IPS-15b (cell line): Measurements from ENCODE around the gene SLC7A1.

Source experiments
- H3K27me3 ChIP-seq: one replicate; pipeline ENCODE4 v1.6.1; 2013; ENCODE audit warnings: low read length; ENCODE audit not compliant: control insufficient read depth, insufficient read depth
- H3K36me3 ChIP-seq: one replicate; pipeline ENCODE4 v1.6.1; 2013; ENCODE audit warnings: low read length; ENCODE audit not compliant: control insufficient read depth, insufficient read depth
- H3K4me1 ChIP-seq: one replicate; pipeline ENCODE4 v1.6.1; 2013; ENCODE audit warnings: mild to moderate bottlenecking, low read length; ENCODE audit not compliant: control insufficient read depth, insufficient read depth
- H3K4me3 ChIP-seq: one replicate; pipeline ENCODE4 v1.5.1; 2013; ENCODE audit warnings: low read depth, low read length
- H3K9ac ChIP-seq: one replicate; pipeline ENCODE4 v1.6.1; 2013; ENCODE audit warnings: low read depth, mild to moderate bottlenecking, low read length
- H3K9me3 ChIP-seq: one replicate; pipeline ENCODE4 v1.6.1; 2013; ENCODE audit warnings: mild to moderate bottlenecking, low read length; ENCODE audit not compliant: control insufficient read depth, insufficient read depth

The SLC7A1 gene

DNA sequence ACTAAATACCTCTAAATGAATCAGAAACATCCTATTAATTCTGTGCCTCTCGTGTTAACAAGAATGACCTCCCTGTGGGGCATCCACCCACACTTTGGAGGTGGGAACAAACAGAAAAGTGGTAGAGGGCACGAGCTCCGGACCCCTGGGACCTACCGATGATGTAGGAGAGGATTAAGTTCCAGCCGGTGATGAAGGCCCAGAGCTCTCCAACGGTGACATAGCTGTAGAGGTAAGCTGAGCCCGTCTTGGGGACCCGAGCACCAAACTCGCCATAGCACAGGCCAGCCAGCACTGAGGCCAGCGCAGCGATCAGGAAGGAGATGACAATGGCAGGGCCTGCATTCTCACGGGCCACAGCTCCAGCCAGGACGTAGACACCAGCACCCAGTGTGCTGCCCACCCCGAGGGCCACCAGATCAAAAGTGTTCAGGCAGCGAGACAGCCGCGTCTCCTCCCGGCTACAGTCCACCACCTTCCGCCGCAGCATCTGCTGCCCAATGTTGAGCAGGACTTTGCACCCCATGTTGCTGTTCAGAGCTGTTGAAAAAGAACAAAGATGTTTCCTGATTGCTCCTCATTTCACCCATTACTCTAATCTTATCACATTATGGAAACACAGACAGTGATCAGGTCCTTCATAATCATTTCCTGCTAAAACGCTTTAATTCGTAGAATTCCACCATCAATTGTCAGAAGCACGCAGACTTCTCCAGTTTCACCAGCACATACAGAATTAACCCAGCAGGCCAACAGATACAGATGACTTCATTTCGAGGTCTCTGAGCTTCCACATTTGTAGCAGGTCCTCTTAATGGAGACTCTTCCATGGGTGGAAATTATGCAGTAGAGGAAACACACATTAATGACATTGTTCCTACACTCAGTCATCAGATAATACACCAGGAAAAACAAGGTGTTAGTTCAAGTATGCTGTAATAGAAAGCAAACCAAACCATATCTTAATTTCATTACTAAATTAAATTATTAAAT is 59.5 kb downstream of the SLC7A1 start:
- Histone ChIP-seq H3K27me3 (no peaks in the 10 kb centered on the region), H3K9me3 (no peaks in the 10 kb centered on the region), H3K9ac (no peak overlapping the region), H3K4me1 (no peaks in the 10 kb centered on the region), H3K4me3 (no peak overlapping the region), H3K36me3 (peaks cover 10% of the 10 kb centered on the region)

DNA sequence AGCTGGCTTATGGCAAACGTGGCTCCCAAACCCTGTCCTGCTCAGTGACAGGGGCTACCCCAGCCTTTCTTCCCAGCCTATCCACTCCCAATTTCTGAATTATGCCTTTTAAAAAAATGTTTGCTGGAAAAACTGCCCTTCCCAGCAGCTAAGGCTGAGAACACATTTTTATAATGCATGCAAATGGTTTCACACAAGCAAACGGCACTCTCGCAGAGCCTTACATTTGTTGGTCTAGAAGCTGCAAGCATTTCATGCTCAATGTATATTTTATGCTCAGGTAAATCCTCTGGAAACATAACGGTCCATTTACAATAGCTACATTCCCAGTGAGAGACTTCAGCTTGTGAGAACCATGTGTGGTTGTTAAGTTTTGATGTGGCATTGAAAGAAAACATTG is 61.4 kb downstream of the SLC7A1 start:
- Histone ChIP-seq H3K4me3 (no peak overlapping the region), H3K36me3 (peaks cover 18% of the 10 kb centered on the region), H3K9ac (no peak overlapping the region)

DNA sequence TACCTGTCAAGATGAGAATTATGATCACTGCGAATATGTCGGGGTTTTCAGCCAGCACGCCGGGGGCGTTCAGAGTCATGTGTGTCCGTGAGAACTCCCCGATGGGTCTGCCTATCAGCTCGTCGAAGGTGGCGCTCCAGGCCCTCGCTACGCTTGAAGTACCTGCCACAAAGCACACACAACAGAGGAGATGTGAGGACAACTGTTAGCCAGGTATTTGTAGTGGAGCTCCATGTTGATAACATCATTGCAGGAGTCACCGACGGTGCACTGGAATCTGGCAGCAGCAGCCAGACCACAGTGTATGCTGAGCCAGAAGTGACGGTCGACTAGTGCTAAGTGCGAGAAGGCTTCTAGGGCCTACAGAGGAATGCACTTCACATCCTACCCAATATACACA is 62.7 kb downstream of the SLC7A1 start:
- Histone ChIP-seq H3K36me3 (peaks cover 30% of the 10 kb centered on the region), H3K4me3 (no peak overlapping the region), H3K4me1 (no peaks in the 10 kb centered on the region), H3K27me3 (no peaks in the 10 kb centered on the region), H3K9me3 (no peaks in the 10 kb centered on the region), H3K9ac (no peak overlapping the region)

More for the DNA sequence above, 61.4 kb downstream of the SLC7A1 start:
- Histone ChIP-seq H3K9me3 (no peaks in the 10 kb centered on the region), H3K4me1 (no peaks in the 10 kb centered on the region), H3K27me3 (no peaks in the 10 kb centered on the region)

DNA sequence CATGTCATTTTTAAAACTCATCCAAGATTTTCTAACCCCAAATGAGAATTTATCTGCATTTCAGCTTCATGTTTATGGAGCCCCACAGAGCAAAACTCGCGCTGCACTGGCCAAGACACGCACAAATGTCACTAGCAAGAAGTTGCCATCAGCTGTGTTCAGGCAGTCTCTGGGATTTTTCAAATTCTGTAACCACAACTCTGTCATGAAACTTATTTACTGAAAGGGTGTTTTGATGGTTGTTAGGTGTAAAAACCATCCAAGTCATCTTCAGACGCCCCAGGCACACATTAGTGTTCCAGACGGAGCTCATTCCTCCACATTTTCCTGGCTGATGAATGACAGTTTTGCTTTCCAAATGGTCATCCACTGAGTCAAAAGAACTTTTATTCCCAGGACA is 63.4 kb downstream of the SLC7A1 start:
- no peaks in the 10 kb centered on the region for H3K27me3 ChIP-seq
- no peak overlapping the region for H3K9ac ChIP-seq
- H3K9me3 ChIP-seq: no peaks in the 10 kb centered on the region
- H3K36me3 ChIP-seq: peaks cover 31% of the 10 kb centered on the region
- no peak overlapping the region for H3K4me3 ChIP-seq
- no peaks in the 10 kb centered on the region for H3K4me1 ChIP-seq

DNA sequence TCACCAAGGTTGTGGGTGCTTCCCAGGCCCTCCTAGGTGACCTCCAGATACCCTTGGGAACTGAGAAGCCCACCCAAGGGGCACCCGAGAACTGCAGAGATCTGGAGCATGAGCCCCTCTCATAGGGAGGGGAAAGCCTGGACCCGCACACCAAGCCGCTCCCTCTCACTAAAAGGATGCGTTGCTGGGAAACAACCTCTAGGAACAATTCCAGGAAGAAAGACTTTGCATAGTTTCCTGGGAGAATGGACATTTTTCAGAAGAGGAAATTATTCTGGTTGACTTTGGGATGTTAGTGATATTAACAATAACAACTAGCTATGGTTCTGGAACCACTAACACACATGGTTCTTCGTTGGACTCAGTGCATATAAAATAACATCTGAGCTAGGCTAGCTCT is 64.6 kb downstream of the SLC7A1 start:
- Histone ChIP-seq H3K36me3 (peaks cover 35% of the 10 kb centered on the region), H3K27me3 (no peaks in the 10 kb centered on the region), H3K4me1 (no peaks in the 10 kb centered on the region), H3K9ac (no peak overlapping the region), H3K9me3 (no peaks in the 10 kb centered on the region), H3K4me3 (no peak overlapping the region)

DNA sequence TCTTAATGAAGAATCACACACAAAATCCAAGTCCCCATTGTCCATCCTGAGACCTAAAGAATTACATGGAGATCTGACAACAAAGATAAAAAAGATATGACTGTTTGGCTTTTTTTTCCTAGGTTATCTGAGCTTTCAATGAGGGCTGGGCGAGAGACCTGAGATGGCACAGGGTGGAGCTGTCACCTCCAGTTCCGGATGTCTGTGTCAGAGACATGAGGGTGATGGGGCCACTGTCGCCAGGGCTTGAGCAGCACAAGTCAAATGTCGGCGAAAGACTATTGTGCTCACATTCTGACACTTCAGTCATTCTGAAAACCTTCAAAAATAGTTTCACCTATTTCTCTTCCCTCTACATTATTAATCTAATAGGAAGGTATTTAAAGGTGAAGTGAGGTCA is 65.7 kb downstream of the SLC7A1 start:
- no peaks in the 10 kb centered on the region for H3K27me3 ChIP-seq
- H3K4me3 ChIP-seq: no peak overlapping the region
- no peaks in the 10 kb centered on the region for H3K9me3 ChIP-seq
- H3K9ac ChIP-seq: no peak overlapping the region
- peaks cover 40% of the 10 kb centered on the region for H3K36me3 ChIP-seq
- H3K4me1 ChIP-seq: no peaks in the 10 kb centered on the region

DNA sequence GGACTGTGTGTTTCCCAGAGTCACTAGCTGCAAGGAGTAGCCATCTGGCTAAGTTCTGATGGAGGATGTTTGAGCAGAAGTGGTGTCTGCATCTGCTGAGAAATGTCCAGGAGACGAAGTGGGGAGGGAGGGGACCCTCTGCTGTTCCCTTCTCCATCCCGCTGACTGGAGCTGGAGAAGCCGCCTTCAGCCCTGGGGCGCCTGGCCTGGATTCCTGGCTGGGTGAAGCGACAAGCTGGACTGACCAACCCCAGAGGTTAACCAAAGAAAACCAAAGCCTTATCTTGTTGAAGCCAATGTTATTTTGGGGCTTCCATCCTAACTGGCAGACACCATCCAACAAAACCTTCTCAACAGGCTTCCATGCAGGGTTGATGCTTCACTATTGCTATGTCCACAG is 67.6 kb downstream of the SLC7A1 start:
- Histone ChIP-seq H3K4me1 (no peaks in the 10 kb centered on the region), H3K27me3 (no peaks in the 10 kb centered on the region), H3K9ac (no peak overlapping the region), H3K9me3 (no peaks in the 10 kb centered on the region), H3K36me3 (peaks cover 53% of the 10 kb centered on the region), H3K4me3 (no peak overlapping the region)

DNA sequence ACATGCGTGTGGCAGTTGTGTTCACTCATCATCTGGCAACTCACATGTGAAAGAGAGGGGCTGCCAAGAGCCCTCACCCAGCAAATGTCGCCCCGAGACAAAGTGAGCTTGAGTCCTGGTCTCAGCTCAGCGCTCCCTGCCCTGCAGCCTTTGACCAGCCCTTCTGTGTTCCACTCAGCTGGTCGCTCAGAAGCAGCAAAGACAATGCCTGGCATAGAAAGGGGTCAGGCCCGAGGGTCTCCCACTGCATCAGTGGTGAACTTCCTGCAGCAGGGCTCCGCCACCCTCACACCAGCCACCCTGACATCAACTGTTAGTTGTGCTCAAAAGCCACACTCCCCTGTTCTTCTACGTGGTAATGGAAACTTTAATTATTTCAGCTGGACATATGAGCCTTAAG is 68.0 kb downstream of the SLC7A1 start:
- no peak overlapping the region for H3K4me3 ChIP-seq
- no peak overlapping the region for H3K9ac ChIP-seq
- no peaks in the 10 kb centered on the region for H3K9me3 ChIP-seq
- no peaks in the 10 kb centered on the region for H3K4me1 ChIP-seq
- H3K36me3 ChIP-seq: peaks cover 53% of the 10 kb centered on the region
- no peaks in the 10 kb centered on the region for H3K27me3 ChIP-seq

DNA sequence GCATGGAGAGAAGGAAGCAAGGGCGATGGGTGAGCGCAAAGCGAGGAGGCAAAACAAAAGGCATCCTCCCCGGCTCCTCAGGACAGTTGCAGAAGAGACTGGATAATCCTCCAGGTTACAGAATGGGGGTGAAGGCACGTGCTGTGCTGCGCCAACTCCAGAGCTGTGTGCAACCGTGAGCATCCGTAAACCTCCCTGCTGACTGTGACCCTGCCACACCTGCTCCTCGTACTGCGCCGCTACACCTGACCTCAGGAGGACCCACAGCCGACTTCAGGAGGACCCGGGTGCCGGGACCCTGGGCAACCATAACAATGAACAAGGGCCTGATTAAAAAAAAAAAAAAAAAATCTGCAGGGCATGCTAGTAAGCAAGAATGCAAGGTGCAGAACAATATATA is 68.7 kb downstream of the SLC7A1 start:
- peaks cover 55% of the 10 kb centered on the region for H3K36me3 ChIP-seq
- H3K9ac ChIP-seq: no peak overlapping the region
- no peaks in the 10 kb centered on the region for H3K4me1 ChIP-seq
- H3K27me3 ChIP-seq: no peaks in the 10 kb centered on the region
- no peaks in the 10 kb centered on the region for H3K9me3 ChIP-seq
- no peak overlapping the region for H3K4me3 ChIP-seq

DNA sequence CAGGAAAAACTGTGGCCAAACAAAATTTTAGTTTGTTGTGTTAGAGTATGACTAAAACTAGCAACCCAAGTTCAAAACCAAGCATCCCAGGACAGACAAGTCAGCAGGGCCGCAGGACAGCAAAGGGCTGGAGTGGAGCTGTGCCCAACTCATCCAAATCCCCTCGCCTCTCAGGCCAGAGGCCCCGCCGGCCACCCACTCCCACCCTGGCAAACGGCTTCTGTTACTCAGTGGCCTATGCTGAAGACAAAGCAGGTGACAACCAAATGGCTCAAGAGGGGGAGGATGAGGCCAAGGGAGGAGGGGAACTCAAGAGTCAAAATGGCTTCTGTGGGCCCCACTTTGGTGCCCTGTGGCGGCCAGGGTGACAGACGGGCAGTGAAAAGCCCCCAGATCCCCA is 69.7 kb downstream of the SLC7A1 start:
- Histone ChIP-seq H3K4me3 (no peak overlapping the region), H3K4me1 (no peaks in the 10 kb centered on the region), H3K36me3 (peaks cover 57% of the 10 kb centered on the region), H3K9ac (no peak overlapping the region), H3K27me3 (no peaks in the 10 kb centered on the region), H3K9me3 (no peaks in the 10 kb centered on the region)

DNA sequence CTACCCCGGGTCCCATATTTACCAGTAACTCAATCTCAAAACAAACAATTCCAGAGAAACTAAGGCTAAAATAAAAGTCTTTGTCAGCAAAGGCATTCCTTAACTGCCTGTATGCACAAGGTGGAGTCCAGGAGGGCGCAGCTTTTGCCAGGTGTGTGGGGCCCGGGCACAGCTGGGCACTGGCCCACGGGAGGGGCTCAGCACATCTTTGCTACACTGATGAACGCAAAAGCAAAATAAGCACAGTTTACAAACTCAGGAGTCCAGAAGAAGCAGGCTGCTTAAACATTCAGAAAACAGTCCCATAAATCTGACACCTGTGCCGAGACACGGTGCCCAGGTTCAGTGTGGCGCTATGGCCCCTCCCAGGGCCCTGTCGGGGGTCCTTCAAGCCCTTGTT is 70.8 kb downstream of the SLC7A1 start:
- H3K36me3 ChIP-seq: peaks cover 58% of the 10 kb centered on the region
- no peaks in the 10 kb centered on the region for H3K27me3 ChIP-seq
- no peaks in the 10 kb centered on the region for H3K4me1 ChIP-seq
- H3K4me3 ChIP-seq: no peak overlapping the region
- no peak overlapping the region for H3K9ac ChIP-seq
- no peaks in the 10 kb centered on the region for H3K9me3 ChIP-seq

DNA sequence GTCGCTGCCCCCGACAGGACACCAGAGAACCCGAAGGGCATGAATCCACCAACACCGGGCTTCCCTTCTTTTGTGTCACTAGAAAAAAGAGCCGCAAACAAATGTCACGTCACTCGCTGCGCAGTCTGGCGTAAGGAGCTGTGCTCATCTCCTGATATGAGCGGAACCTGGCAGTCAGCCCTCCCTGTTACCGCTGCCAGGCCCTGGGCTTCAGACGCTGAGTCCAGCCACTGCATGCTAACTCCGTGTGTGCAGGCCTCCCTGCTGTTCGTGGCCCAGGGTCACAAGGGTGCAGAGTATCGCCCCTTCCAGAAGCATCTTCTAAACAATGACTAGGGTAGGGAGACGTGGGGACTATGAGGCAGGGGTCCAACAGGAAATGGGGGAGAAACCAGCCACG is 71.3 kb downstream of the SLC7A1 start:
- Histone ChIP-seq H3K4me3 (no peak overlapping the region), H3K36me3 (peaks cover 55% of the 10 kb centered on the region), H3K4me1 (no peaks in the 10 kb centered on the region), H3K9ac (no peak overlapping the region), H3K9me3 (no peaks in the 10 kb centered on the region), H3K27me3 (no peaks in the 10 kb centered on the region)
